H1 (cell line): Measurements from ENCODE around the gene NXPH4. TPM values are rescaled to one million over a fixed set of nuclear protein-coding genes. Genes with fewer than 3 reads are reported as not detected.

Experiments
- CTCF ChIA-PET: fragments of 300-600 bp; sonication (Branson Sonifier 250); formaldehyde crosslinking; loops from one replicate; lab custom pipeline; 2021; ENCODE audit not compliant: partially characterized antibody; lab: Charles Lee
- POLR2A ChIA-PET: fragments of 300-600 bp; sonication (Branson Sonifier 250); formaldehyde crosslinking; loops from one replicate; lab custom pipeline; 2021; ENCODE audit warnings: inconsistent platforms; ENCODE audit not compliant: partially characterized antibody; lab: Charles Lee
- DNase-seq, 2 experiments: peaks; one replicate each; pipeline versions ENCODE4 v3.0.0 to v3.0.0-alpha.2; 2010 to 2022; ENCODE audit warnings: low spot score in 2 of 2, low read depth in 1 of 2, mixed read lengths in 1 of 2
- FAIRE-seq: peaks from 2 replicates; lab custom pipeline; 2011; peaks lifted over from hg19 to GRCh38; lab: Jason Lieb, UNC
- H2AFZ ChIP-seq: 2 replicates; pipeline ENCODE4 v1.8.1; 2012; ENCODE audit warnings: low read length, inconsistent platforms
- H2AK5ac ChIP-seq: 2 replicates; pipeline ENCODE4 v1.6.1; 2013; ENCODE audit warnings: low read depth, low read length
- H2BK120ac ChIP-seq: replicated peaks from 2 replicates; pipeline ENCODE3; 2013; ENCODE audit warnings: low read depth, low read length, inconsistent platforms
- H2BK12ac ChIP-seq: 2 replicates; pipeline ENCODE4 v1.6.1; 2013; ENCODE audit warnings: low read depth, low read length
- H2BK15ac ChIP-seq: 2 replicates; pipeline ENCODE4 v1.6.1; 2013; ENCODE audit warnings: low read length
- H2BK20ac ChIP-seq: 2 replicates; pipeline ENCODE4 v1.6.1; 2013; ENCODE audit warnings: low read length
- H2BK5ac ChIP-seq: 2 replicates; pipeline ENCODE4 v1.6.1; 2013; ENCODE audit warnings: low read depth, low read length
- H3K14ac ChIP-seq: 2 replicates; pipeline ENCODE4 v1.6.1; 2013; ENCODE audit warnings: inconsistent platforms; ENCODE audit not compliant: insufficient read length
- H3K18ac ChIP-seq: 2 replicates; pipeline ENCODE4 v1.6.1; 2013; ENCODE audit warnings: low read length; ENCODE audit errors: extremely low read depth
- H3K23ac ChIP-seq: 2 replicates; pipeline ENCODE4 v1.6.1; 2013; ENCODE audit warnings: inconsistent platforms; ENCODE audit not compliant: insufficient read length
- H3K23me2 ChIP-seq: 2 replicates; pipeline ENCODE4 v1.6.1; 2013; ENCODE audit warnings: low read depth, low read length
- H3K27ac ChIP-seq: 2 replicates; pipeline ENCODE4 v1.6.1; 2011; ENCODE audit warnings: low read depth, low read length, inconsistent platforms
- H3K27me3 ChIP-seq, 4 experiments: replicated peaks in 1 of 4; 1 replicate in 1 of 4; 2 replicates in 3 of 4; pipeline versions ENCODE4 v1.6.1 to v1.8.1; 2011 to 2013; ENCODE audit warnings: low read length in 3 of 4, mild to moderate bottlenecking in 3 of 4, inconsistent platforms in 2 of 4, mixed read lengths in 2 of 4, moderate library complexity in 1 of 4; ENCODE audit not compliant: control insufficient read depth in 3 of 4, insufficient read depth in 3 of 4; ENCODE audit errors: extremely low read depth in 1 of 4
- H3K36me3 ChIP-seq, 4 experiments: 2 replicates each; pipeline versions ENCODE4 v1.6.1 to v1.8.1; 2011 to 2013; ENCODE audit warnings: mild to moderate bottlenecking in 4 of 4, low read length in 3 of 4, moderate library complexity in 2 of 4, control low read depth in 1 of 4, inconsistent platforms in 1 of 4; ENCODE audit not compliant: insufficient read depth in 4 of 4, control insufficient read depth in 2 of 4
- H3K4ac ChIP-seq: replicated peaks from 2 replicates; pipeline ENCODE3; 2013; ENCODE audit warnings: low read length, low read depth, mixed read lengths, inconsistent platforms; ENCODE audit not compliant: insufficient read length
- H3K4me1 ChIP-seq, 4 experiments: replicated peaks in 1 of 4; 1 replicate in 1 of 4; 2 replicates in 3 of 4; pipeline versions ENCODE4 v1.6.1 to v1.8.1; 2011 to 2013; ENCODE audit warnings: low read length in 3 of 4, inconsistent platforms in 2 of 4, mixed read lengths in 1 of 4; ENCODE audit not compliant: insufficient read depth in 4 of 4, control insufficient read depth in 3 of 4
- H3K4me2 ChIP-seq, 2 experiments: 2 replicates each; pipeline versions ENCODE4 v1.6.1 to v1.8.1; 2011 to 2013; ENCODE audit warnings: low read depth in 2 of 2, low read length in 2 of 2, control low read depth in 1 of 2, inconsistent platforms in 1 of 2, mild to moderate bottlenecking in 1 of 2; ENCODE audit not compliant: insufficient read depth in 1 of 2
- H3K4me3 ChIP-seq, 4 experiments: fragments of 200-600, 300-600 bp in 1 of 4; sonication (generic), shearing (Covaris generic), sonication (Bioruptor Twin) in 1 of 4; 2 replicates each; pipeline versions ENCODE4 v1.5.1 to v1.8.1; 2011 to 2016; ENCODE audit warnings: low read length in 4 of 4, low read depth in 3 of 4, control low read depth in 2 of 4, inconsistent platforms in 2 of 4, mild to moderate bottlenecking in 2 of 4, mixed read lengths in 1 of 4, moderate library complexity in 1 of 4; ENCODE audit not compliant: insufficient read depth in 2 of 4; ENCODE audit errors: extremely low read depth in 1 of 4
- H3K56ac ChIP-seq: replicated peaks from 2 replicates; pipeline ENCODE3; 2013; ENCODE audit warnings: low read depth, mild to moderate bottlenecking, mixed read lengths, low read length, inconsistent platforms; ENCODE audit not compliant: insufficient read length
- H3K79me1 ChIP-seq: 2 replicates; pipeline ENCODE4 v1.6.1; 2013; ENCODE audit warnings: low read depth, low read length, control low read depth
- H3K79me2 ChIP-seq, 2 experiments: 2 replicates each; pipeline versions ENCODE4 v1.6.1 to v1.8.1; 2012 to 2013; ENCODE audit warnings: low read length in 2 of 2, mild to moderate bottlenecking in 2 of 2, inconsistent platforms in 1 of 2; ENCODE audit not compliant: insufficient read depth in 2 of 2, control insufficient read depth in 1 of 2
- H3K9ac ChIP-seq, 4 experiments: replicated peaks in 1 of 4; 1 replicate in 1 of 4; 2 replicates in 3 of 4; pipeline versions ENCODE4 v1.6.1 to v1.8.1; 2011 to 2013; ENCODE audit warnings: low read depth in 3 of 4, low read length in 3 of 4, control low read depth in 2 of 4, mild to moderate bottlenecking in 2 of 4, moderate library complexity in 2 of 4, inconsistent platforms in 1 of 4; ENCODE audit errors: extremely low read depth in 1 of 4
- H3K9me3 ChIP-seq, 2 experiments: 2 replicates each; pipeline versions ENCODE4 v1.6.1 to v1.8.1; 2012 to 2013; ENCODE audit warnings: mild to moderate bottlenecking in 2 of 2, moderate library complexity in 2 of 2, control low read depth in 1 of 2, inconsistent platforms in 1 of 2, low read depth in 1 of 2, low read length in 1 of 2, mixed read lengths in 1 of 2; ENCODE audit not compliant: insufficient read depth in 2 of 2
- H4K20me1 ChIP-seq, 2 experiments: replicated peaks in 1 of 2; 2 replicates each; pipeline versions ENCODE3 to v1.8.1; 2011 to 2013; ENCODE audit warnings: inconsistent platforms in 2 of 2, low read length in 2 of 2, mild to moderate bottlenecking in 1 of 2; ENCODE audit not compliant: insufficient read depth in 2 of 2, control insufficient read depth in 1 of 2
- H4K5ac ChIP-seq: 2 replicates; pipeline ENCODE4 v1.6.1; 2013; ENCODE audit warnings: low read length, low read depth, mixed read lengths, inconsistent platforms; ENCODE audit not compliant: insufficient read length
- H4K8ac ChIP-seq: 2 replicates; pipeline ENCODE4 v1.8.0; 2013; ENCODE audit warnings: mild to moderate bottlenecking, moderate library complexity, low read length, inconsistent platforms; ENCODE audit not compliant: insufficient read depth; ENCODE audit errors: extremely low read depth
- H4K91ac ChIP-seq: replicated peaks from 2 replicates; pipeline ENCODE3; 2013; ENCODE audit warnings: low read length, mixed read lengths, inconsistent platforms; ENCODE audit not compliant: insufficient read length
- BACH1 ChIP-seq: IDR thresholded peaks from 2 replicates; pipeline ENCODE4 v1.6.1; 2012; ENCODE audit warnings: low read length, improper control_type of control experiment
- BCL11A ChIP-seq, 2 experiments: IDR thresholded peaks; one replicate each; pipeline ENCODE4 v1.6.1; 2011; ENCODE audit warnings: low read depth in 2 of 2, low read length in 2 of 2, mild to moderate bottlenecking in 2 of 2
- CHD1 ChIP-seq: IDR thresholded peaks from 2 replicates; pipeline ENCODE4 v1.6.1; 2012; ENCODE audit warnings: low read depth, low read length, improper control_type of control experiment
- CHD2 ChIP-seq: IDR thresholded peaks from 2 replicates; pipeline ENCODE4 v1.6.1; 2012; ENCODE audit warnings: low read length, improper control_type of control experiment
- E2F6 ChIP-seq: IDR thresholded peaks from 2 replicates; pipeline ENCODE4 v1.6.1; 2012; ENCODE audit warnings: inconsistent platforms
- EZH2 ChIP-seq: fragments of 200-600 bp; sonication (generic); IDR thresholded peaks from 2 replicates; pipeline ENCODE4 v1.7.1; 2012; ENCODE audit warnings: low read depth, mild to moderate bottlenecking, moderate library complexity, low read length, inconsistent platforms; ENCODE audit not compliant: severe bottlenecking
- GABPA ChIP-seq: IDR thresholded peaks from 2 replicates; pipeline ENCODE4 v1.6.1; 2011; ENCODE audit warnings: mild to moderate bottlenecking, low read length, moderate library complexity, borderline replicate concordance; ENCODE audit not compliant: insufficient read depth
- HDAC6 ChIP-seq: IDR thresholded peaks from one replicate; pipeline ENCODE4 v1.7.1; 2012; ENCODE audit warnings: low read depth, mild to moderate bottlenecking, inconsistent platforms, low read length, moderate library complexity
- TAF7 ChIP-seq: optimal IDR thresholded peaks from 2 replicates; pipeline ENCODE3; 2011; ENCODE audit warnings: low read depth, mild to moderate bottlenecking, inconsistent platforms, low read length, moderate library complexity, borderline replicate concordance
- TBP ChIP-seq: IDR thresholded peaks from 2 replicates; pipeline ENCODE4 v1.6.1; 2011; ENCODE audit warnings: low read depth, low read length, improper control_type of control experiment
- YY1 ChIP-seq: IDR thresholded peaks from 2 replicates; pipeline ENCODE4 v1.6.1; 2011; ENCODE audit warnings: low read depth, mild to moderate bottlenecking, low read length
- ZNF274 ChIP-seq: IDR thresholded peaks from 2 replicates; pipeline ENCODE4 v1.7.0; 2012; ENCODE audit warnings: low read length, borderline replicate concordance; ENCODE audit errors: extremely low read depth
- WGBS, 2 experiments: shearing (Covaris generic) in 1 of 2; methylation state at CpG; one replicate each; pipeline versions ENCODE4 v1.1.6 to v1.1.7; 2013 to 2015; ENCODE audit warnings: low lambda C conversion rate in 2 of 2, mixed read lengths in 2 of 2, inconsistent platforms in 1 of 2, low coverage in 1 of 2, missing lambda C conversion rate in 1 of 2; ENCODE audit not compliant: insufficient replicate concordance in 2 of 2, insufficient coverage in 1 of 2, insufficient read length in 1 of 2; ENCODE audit errors: extremely low coverage in 1 of 2, missing lambda C conversion rate in 1 of 2; 5-methylcytosine and 5-hydroxymethylcytosine counted together
- polyA plus RNA-seq, 7 experiments: library from polyadenylated mRNA; depleted of rRNA in 3 of 7; stranded (reverse) in 5 of 7; unstranded in 2 of 7; fragments of >200 nt in 5 of 7; fragments of 200-250 nt in 2 of 7; gene quantifications; 1 replicate in 5 of 7; 2 replicates in 1 of 7; 4 replicates in 1 of 7; pipeline versions ENCODE4 v1.2.1 to v1.2.3, GENCODE V29; 2011 to 2013; ENCODE audit warnings: missing spikeins in 2 of 7, mixed read lengths in 2 of 7
- total RNA-seq: library from RNA; stranded (reverse); fragmentation: NEBNext Ultra II Directional; extraction: Animal tissue kit (Norgen Biotek cat#: 25700); gene quantifications from 2 replicates; pipeline ENCODE4 v1.2.1, GENCODE V29; 2021

NXPH4 gene
- total and polyA plus RNA-seq, 2 of the 8 experiments (the other 6 are each of a cell fraction or from before 2014, with no cell fraction given) = 0.92 to 1.7 TPM

GRCh38 chr12:57207731-57208630 is 8.6 kb upstream of the NXPH4 start:
- H2BK5ac ChIP-seq = no peak overlapping the region
- no peak overlapping the region for H3K4ac ChIP-seq
- WGBS, 2 experiments = 94% methylated on average over 27 of the region's 29 CpGs; no CpG with 5 or more reads in 1 of the 2 experiments
- H3K4me2 ChIP-seq = no peak overlapping the region
- no peak overlapping the region for H3K14ac ChIP-seq
- no peak overlapping the region for H2BK15ac ChIP-seq
- H2BK12ac ChIP-seq = no peak overlapping the region
- no peaks in the 10 kb centered on the region for H3K9me3 ChIP-seq
- H4K5ac ChIP-seq = no peak overlapping the region
- no peak overlapping the region for H2AK5ac ChIP-seq
- POLR2A ChIA-PET = interaction anchor here (0.8 to 7.0 kb wide), 13 partner anchors 12 to 108 kb away, joined by 3 to 53 read pairs (median 4); partner anchors contain the start of gene SHMT2
- no peaks in the 10 kb centered on the region for H3K79me1 ChIP-seq
- peaks cover 12 to 16% of the 10 kb centered on the region in 2 experiments for H4K20me1 ChIP-seq
- CTCF ChIA-PET = interaction anchor here (0.7 to 3.4 kb wide), 13 partner anchors 7 to 110 kb away, joined by 3 to 13 read pairs (median 3); no protein-coding TSS in a partner anchor
- H2BK20ac ChIP-seq = no peak overlapping the region
- no peak overlapping the region for H2BK120ac ChIP-seq
- no peaks in the 10 kb centered on the region for H3K27me3 ChIP-seq
- no peaks in the 10 kb centered on the region for H3K79me2 ChIP-seq
- peaks cover 25 to 75% (median 60%) of the 10 kb centered on the region in 4 experiments for H3K36me3 ChIP-seq
- no peak overlapping the region for H3K27ac ChIP-seq
- H3K23ac ChIP-seq = no peak overlapping the region
- TF ChIP-seq E2F6 (no peak), GABPA (no peak), ZNF274 (no peak), YY1 (no peak), CHD1 (no peak), TBP (no peak), TAF7 (no peak), BCL11A (IDR thresholded peaks at IDR 0.05; ENCODE audit: low read depth in 2 of 2, low read length in 2 of 2) (no peak), CHD2 (no peak), EZH2 (no peak), BACH1 (no peak), HDAC6 (no peak)
- FAIRE-seq (no peak), DNase-seq (no peak)
- H3K4me3 ChIP-seq = no peak overlapping the region
- no peaks in the 10 kb centered on the region for H3K4me1 ChIP-seq
- no peak overlapping the region for H3K9ac ChIP-seq
- no peaks in the 10 kb centered on the region for H3K23me2 ChIP-seq
- no peak overlapping the region for H3K18ac ChIP-seq
- no peak overlapping the region for H4K91ac ChIP-seq
- no peak overlapping the region for H3K56ac ChIP-seq
- no peak overlapping the region for H4K8ac ChIP-seq
- H2AFZ ChIP-seq = no peak overlapping the region
